T-helper 22 cell (primary cell): ENCODE data around the gene FOXK2.
A peak's percentile ranks its signal among the peaks of the same experiment; 100 is the strongest.
"Not testable (repeated sequence)": the region's sequence is repeated elsewhere in the genome, so short reads cannot be mapped to it uniquely, and the experiment has no call there.

Experiments
- DNase-seq: peaks from one replicate; pipeline ENCODE4 v3.0.0-alpha.2; 2020; ENCODE audit warnings: low read depth

The FOXK2 gene

DNA sequence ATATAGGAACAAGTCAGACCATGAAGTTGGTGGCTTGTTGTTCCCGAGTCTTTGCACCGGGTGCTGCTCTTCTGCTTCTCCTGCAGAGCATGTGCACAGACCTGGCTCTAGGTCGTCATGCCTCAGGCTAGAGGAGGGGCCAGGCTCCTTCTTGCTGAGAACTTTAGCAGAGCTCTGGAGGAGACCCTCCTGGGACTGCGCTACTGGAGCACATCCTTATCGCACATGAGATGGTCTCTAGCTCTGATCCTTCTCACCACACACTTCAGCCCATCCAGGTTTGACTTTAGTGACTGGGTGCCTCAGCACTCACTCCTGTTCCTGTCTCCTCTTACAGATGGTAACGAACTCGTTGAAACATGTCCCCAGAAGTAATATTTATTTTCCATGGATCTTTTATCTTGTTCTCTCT is 14.9 kb downstream of the FOXK2 start:
- no peak for DNase-seq

DNA sequence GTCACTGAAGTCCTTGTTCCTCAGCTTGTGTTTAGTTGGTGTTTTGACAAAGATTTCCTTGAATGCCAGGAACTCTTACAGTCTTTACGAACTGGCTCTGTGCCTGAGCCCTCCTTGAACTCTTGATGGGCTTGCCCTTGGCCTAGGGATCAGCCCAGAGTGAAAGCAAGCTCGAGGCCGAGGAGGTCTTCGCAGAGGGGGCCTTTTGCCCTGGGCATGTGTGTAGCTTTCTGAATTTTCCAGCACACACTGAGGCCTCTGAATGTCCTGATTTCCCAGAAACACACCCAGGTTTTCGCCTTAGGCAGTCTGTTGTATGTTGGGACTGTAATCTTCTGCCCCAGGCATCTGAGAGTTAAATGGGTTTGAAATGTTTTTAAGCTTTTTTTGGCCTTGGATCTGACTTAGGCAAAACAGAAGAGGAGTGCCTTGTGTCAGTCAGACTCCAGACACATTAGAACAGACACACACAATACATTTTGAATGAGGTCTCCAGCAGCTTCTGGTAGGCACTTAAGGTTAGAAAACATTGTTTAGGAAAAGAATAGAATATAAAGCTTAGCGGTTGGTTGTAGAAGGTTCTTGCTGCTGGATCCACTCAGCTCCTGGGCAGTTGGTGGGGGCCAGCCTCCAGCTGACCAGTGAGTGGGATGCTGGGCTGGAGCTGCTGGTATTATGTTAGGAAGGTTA is 17.1 kb downstream of the FOXK2 start:
- no peak for DNase-seq

DNA sequence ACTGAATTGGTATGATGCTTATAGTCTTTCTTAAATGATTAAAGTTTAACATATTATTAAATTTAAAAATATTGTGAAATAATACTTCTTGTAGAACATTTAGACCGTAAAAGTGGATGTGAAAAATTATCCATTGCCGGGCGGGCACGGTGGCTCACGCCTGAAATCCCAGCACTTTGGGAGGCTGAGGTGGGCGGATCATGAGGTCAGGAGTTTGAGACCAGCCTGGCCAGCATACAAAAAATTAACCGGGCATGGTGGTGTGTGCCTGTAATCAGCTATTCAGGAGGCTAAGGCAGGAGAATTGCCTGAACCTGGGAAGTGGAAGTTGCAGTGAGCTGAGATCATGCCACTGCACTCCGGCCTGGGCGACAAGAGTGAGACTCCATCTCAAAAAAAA is 17.7 kb downstream of the FOXK2 start:
- not testable (repeated sequence) for DNase-seq

DNA sequence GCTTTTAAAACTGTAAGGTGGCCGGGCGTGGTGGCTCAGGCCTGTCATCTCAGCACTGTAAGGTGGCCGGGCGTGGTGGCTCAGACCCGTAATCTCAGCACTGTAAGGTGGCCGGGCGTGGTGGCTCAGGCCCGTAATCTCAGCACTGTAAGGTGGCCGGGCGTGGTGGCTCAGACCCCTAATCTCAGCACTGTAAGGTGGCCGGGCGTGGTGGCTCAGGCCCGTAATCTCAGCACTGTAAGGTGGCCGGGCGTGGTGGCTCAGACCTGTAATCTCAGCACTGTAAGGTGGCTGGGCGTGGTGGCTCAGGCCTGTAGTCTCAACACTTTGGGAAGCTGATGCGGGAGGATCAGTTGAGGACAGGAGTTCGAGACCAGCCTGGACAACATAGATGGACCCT is 19.5 kb downstream of the FOXK2 start:
- DNase-seq, result not testable (repeated sequence)

DNA sequence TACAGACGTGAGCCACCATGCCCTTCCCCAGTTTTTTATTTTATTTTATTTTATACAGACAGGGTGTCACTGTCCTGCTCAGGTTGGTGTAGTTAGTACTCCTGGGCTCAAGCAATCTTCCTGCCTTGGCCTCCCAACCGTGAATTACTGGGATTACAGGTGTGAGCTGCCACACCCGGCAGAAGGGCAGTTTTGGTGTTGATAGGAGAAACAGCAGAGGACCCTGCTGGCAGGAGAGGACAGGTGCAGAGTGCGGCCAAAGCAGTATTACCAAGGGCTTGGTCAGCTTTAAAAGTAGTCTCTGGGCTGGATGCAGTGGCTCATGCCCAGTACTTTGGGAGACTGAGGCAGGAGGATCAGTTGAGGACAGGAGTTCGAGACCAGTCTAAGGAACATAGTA is 22.9 kb downstream of the FOXK2 start:
- DNase-seq, result no peak

DNA sequence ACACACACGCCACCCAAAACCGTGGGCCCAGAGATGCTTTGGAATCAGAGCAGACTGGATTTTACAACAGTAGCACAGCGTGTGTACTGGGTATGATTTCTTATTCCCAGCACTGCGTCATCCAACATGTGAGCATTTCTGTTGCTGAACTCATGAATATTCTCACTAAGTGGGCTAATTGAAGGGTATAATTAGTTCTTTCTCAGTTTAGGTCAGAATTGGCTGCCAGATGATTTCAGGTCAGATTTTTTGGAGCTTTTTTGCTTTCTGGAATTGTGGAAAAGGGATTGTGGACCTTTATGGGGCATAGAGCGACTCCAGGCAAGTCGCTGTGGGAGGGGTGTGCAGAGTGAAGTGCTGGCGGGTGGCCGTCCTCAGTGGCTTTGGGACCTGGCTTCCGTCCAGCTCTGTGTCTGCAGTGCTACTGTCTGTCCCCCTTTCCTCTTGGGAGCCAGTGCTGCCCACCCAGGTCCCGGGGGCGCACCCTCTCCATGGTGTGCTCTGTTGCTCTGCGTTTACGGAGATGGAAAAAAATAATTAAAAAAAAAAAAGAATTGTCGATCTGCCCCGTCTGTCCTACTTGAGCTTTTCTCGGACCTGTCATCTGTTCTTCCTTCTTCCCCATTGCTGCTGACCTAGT is 25.0 kb downstream of the FOXK2 start:
- DNase-seq, result no peak

DNA sequence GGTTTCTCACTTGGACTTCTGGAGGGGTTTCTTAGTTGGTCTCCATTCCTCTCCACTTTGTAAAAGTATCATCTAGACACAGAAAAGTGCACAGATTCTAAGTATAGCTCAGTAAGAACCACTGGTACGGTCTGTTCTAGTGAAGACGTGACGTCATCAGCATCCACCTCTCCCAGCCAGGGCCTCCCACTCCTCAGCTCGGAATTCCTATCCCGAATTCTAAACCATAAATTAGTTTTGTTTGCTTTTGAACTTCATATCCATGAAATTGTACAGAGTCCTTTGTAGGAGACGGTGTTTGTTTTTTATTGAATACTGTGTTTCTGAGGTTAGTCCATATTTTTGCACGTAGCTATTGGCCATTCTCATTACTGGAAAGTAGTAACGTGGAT is 25.5 kb downstream of the FOXK2 start:
- no peak for DNase-seq

DNA sequence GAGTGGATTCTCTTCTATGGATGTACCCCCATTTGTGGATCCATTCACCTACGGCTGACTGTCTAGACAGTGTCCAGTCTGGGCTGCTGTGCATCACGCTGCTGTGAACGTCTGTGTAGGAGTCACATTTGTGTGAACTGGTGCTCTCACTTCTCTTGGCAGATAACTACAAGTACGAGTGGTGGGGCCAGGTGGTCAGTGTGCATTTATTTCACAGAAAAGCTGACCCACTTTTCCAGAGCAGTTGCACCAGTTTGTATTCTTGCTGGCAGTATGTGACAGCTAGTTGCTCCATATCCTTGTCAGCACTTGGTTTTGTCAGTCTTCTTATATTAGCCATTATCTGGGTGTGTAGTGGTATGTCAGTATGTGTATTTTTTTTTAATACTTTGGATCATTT is 28.4 kb downstream of the FOXK2 start:
- no peak for DNase-seq

DNA sequence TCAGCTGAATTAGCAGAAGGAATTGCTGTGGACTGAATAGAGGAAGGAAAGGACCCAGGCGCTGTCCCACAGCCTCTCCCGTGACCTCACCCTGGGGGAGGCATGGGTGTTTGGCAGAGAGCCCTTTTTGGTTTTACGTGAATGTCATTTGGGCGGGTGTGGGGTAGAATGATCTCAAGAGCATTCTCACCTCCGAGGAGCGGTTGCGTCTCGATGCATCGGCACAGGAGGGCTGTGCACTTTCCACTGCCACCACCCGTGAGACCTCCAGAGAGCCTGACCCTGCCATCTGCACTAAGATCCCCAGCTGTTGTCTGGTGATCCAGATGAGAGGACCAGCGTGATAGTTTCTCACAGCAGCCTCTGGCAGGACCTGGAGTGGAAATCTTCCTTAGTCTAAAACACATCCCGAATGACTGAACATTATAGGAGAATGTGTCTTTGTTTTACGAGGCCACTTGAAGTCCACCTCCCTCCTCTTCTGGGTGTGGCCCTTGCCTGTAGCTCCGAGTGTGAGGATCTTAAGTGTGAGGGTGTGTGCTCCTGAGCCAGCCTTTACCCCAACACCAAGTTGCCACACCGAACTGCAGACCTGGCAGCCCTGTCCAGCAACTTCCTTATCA is 29.3 kb downstream of the FOXK2 start:
- no peak for DNase-seq

DNA sequence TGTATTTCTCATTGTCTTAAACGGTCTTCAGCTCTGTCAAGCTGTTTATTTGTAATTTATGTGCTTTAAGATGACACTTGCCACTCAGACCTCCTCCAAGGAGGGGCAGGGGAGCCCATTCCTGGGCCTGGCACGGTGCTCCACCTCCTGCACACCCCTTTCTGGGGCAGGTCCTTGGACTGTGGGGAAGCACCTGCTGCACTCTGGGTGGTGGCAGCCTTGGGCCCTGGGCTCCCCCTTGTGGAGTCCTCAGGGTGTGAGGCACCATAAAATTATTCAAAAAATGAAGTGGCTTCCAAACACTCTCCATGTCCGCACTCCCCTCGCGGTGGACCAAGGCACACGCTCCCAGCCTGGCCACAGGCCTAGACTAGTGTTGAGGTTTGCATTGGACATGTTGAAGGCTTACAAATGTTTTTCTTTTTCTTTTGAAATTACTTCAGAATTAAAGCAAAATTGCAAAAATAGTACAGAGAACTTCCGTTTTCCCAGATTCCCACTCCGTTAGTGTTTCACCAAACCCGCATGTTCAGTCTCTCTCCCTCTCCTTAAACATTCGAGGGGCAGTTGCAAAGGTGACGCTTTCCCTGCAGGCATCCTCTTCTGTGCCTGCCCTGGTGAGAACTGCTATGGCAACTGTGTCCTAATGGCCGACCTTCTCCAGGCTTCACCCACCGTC is 32.4 kb downstream of the FOXK2 start:
- DNase-seq, result peak; percentile 57

DNA sequence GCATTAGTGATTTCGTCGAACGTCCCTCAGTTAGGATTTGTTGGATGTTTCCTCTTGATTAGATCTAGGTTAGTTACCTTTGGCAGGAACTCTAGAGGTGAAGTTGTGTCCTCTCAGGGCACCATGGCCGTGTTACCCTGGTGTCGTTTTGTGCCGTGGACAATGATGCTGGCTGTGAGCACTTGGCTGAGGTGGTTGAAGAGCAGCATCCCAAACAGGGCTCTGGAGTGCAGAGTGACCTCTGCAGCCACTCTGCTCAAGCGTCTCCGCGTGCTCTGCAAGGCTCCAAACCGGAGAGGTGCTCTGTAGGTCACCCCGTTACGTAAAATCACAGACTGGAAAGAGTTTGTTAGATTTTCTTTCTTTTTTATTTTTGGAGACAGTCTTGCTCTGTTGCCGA is 33.0 kb downstream of the FOXK2 start:
- DNase-seq, result no peak

DNA sequence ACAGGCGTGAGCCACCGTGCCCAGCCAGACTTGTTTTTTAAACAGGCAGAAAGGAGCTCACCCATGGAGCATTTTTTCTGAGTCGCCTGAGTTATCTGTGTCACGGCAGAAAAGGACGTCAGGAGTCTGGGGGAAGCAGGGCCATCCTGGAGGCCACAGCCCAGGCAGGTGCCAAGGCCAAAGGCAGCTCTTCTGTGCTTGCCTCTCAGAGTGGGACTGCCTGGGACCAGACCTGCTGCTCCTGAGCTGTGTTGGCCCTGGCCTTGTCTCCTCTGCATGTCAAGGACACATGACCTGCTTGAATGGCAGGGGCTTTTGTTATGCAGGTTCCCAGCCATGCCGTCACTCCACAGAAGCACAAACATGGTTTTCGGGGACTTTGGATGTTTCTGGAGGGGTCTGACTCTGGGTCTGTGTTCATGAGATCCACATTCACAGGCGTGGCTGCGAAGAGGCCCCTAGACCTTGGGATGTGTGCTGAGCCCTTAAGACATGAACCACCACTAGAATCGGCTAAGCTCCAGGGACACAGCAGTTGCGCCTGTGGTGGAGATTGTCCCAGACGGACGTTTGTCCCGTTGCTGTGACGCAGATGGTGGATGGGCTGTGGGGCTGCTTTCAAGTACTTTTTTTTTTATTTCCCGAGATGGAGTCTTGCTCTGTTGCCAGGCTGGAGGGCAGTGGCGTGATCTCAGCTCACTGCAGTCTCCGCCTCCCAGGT is 33.8 kb downstream of the FOXK2 start:
- no peak for DNase-seq

DNA sequence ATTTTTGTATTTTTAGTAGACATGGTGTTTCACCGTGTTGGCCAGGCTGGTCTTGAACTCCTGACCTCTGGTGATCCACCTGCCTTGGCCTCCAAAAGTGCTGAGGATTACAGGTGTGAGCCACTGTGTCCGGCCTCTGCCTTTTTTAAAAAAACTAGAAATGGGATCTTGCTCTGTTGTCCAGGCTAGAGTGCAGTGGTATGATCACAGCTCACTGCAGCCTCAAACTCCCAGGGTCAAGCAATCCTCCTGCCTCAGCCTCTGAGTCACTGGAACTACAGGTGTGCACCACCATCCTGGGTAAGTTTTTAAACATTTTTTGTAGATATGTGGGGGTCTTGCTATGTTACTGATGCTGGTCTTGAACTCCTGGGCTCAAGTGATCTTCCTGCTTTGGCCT is 38.0 kb downstream of the FOXK2 start:
- DNase-seq, result not testable (repeated sequence)

DNA sequence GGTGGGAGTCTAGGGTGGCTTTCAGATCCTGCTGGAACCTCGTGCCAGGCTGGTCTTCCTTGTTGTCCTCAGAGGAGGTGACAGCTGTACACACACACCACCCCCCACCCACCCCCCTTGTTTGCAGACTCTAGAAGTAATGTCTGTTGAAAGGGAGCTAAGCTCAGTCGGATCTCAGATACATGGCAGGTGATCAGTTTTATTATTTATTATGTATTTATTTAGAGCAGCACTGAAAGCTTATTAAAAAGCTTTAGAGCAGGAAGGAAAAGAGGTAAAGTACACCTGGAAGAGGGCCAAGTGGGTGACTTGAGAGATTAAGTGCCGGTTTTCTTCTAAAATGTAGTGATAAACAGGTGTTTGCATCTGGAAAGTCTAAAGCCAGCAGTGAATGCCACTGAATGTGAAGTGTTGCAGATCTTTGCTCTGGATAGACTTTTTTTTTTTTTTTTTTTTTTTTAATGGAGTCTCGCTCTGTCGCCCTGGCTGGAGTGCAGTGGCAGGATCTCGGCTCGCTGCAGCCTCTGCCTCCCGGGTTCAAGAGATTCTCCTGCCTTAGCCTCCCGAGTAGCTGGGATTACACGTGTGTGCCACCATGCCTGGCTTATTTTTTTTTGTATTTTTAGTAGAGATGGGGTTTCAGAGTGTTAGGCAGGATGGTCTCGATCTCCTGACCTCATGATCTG is 40.2 kb downstream of the FOXK2 start:
- DNase-seq, result no peak

DNA sequence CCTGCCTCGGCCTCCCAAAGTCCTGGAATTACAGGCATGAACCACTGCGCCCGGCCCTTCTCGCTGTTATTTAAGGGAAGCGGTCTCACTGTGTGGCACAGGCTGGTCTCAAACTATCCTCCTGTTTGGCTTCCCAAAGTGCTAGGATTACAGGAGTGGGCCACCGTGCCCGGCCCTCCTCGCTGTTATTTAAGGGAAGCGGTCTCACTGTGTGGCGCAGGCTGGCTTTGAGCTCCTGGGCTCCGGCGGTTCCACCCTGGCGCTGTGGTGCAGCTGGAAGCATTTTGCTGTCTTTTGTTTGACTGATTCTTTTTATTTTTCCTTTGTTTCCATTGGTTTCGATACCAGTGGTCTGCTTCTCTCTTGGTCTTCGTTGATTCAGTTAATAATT is 40.7 kb downstream of the FOXK2 start:
- no peak for DNase-seq

DNA sequence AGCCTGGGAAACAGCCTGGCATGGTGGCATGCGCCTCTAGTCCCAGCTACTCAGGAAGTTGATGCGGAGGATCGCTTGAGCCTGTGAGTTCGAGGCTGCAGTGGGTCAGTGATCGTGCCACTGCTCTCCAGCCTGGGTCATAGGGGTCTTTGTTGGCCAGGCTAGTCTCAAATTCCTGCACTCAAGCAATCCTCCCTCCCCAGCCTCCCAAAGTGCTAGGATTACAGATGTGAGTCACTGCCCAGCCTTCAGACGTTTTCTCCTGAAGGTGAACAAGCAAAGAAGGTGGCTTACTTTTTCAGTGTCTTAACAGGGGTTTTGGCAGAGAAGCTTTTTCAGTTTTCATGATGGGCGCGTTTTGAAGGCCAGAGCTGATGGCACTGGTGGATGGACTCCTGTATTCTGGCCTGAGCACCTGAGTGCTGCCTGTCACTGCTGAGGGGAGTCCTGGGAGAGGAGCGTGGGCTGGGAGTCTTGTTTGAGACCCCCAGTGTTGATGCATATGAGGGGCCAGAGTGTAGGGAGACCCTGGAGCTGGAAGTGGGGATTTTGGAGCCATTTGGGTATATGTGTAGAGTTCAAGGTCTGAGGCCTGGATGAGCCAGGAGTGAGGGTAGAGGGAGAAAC is 41.4 kb downstream of the FOXK2 start:
- DNase-seq, result no peak

DNA sequence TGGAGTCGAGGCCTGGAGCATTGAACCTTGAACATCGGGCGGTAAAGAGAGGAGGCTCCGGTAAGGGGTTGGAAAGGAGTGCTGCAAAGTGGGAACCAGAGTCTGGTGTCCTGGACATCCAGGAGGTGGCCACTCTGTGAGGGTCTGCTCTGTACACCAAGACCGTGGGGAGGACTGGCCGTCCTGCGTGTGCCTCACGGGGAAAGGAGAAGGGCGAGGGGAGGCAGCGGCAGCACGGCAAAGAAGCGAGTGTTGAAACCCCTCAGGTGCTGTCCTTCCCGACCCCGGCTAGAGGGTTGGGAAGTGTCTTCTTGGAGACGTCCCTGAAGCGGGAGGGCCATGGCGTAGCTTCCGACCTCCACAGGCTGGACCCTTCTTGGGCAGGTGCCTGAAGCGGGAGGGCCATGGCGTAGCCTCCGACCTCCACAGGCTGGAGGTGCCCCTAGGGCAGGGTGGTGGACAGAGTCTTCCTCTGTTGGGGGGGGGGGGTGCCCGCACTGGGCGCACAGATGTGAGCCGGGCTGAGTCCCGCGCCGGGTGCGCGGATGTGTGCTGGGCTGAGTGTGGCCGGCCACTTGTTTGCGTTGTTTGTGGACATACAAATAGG is 42.0 kb downstream of the FOXK2 start:
- DNase-seq, result no peak

DNA sequence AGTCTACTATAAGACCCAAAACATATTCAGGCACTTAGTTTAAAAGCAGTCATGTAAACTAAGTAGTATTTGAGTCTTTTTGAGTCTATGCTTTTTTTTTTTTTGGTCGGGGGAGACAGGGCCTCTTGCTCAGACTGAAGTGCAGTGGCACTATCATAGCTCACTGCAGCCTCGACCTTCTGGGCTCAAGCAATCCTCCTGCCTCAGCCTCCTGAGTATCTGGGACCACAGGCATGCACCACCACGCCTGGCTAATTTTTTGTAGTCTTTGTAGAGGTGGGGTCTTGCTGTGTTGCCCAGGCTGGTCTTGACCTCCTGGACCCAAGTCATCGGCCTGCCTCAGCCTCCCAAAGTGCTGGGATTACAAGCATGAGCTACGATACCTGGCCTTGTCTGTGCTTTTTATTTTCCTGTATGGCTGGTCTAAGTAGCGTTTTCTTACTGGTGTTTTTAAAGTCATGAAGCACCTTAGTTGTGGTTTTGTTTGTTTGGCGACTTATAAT is 43.2 kb downstream of the FOXK2 start:
- not testable (repeated sequence) for DNase-seq

DNA sequence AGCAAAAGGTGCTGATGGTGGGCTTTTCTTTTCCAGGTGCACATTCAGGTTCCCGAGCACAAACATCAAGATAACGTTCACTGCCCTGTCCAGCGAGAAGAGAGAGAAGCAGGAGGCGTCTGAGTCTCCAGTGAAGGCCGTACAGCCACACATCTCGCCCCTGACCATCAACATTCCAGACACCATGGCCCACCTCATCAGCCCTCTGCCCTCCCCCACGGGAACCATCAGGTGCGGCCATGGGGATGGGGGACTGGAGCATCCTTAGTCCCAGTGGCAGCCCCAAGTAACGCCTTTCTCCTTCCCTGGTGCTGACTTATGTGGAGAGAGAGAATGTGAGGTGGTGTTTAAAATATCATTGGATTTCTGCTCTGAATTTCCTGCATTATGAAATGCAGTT is 43.8 kb downstream of the FOXK2 start:
- no peak for DNase-seq

DNA sequence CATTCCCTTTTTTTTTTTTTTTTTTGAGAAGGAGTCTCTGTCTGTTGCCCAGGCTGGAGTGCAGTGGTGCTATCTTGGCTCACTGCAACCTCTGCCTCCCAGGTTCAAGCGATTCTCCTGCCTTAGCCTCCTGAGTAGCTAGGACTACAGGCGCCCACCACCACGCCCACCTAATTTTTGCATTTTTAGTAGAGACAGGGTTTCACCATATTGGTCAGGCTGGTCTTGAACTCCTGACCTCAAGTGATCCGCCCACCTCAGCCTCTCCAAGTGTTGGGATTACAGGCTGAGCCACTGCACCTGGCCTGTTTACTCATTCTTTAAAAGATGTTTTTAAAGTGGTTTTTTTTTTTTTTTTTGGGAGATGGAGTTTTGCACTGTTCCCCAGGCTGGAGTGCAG is 44.2 kb downstream of the FOXK2 start:
- not testable (repeated sequence) for DNase-seq

DNA sequence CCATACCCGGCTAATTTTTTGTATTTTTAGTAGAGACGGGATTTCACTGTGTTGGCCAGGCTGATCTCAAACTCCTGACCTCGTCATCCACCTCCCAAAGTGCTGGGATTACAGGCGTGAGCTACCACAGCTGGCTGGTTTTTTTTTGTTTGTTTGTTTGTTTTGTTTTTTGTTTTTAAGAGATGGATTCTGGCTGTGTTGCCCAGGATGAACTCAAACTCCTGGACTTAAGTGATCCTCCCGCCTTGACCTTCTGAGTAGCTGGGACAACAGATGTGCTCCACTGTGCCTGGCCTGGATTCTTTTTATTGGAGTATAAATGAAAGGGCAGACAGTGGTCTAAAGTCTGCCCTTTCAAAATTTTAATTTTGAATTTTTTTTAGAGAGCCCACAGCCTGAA is 44.7 kb downstream of the FOXK2 start:
- DNase-seq, result no peak
